Natural killer cell (primary cell): ENCODE data around the gene ADAMTSL5. TPM values are rescaled to one million over a fixed set of nuclear protein-coding genes. Genes with fewer than 3 reads are reported as not detected.

Source experiments
- ATAC-seq, 3 donors: fragments of 150-1000 bp in 2 of 3; fragments of 200-7000 bp in 1 of 3; cut with Tn5 transposase; 1 replicate in 1 of 3; 2 replicates in 2 of 3; pipeline ENCODE4 v1.10.0; 2021; ENCODE audit warnings: mild to moderate bottlenecking in 2 of 3, moderate library complexity in 2 of 3
- DNase-seq, 2 donors: peaks; one replicate each; pipeline versions ENCODE4 v3.0.0 to v3.0.0-alpha.2; 2013 to 2021; ENCODE audit warnings: mixed read lengths in 1 of 2
- H3K27ac ChIP-seq: one replicate; pipeline ENCODE4 v1.5.1; 2013; ENCODE audit warnings: mild to moderate bottlenecking, low read length
- H3K27me3 ChIP-seq: one replicate; pipeline ENCODE4 v1.6.1; 2013; ENCODE audit warnings: low read length; ENCODE audit not compliant: control insufficient read depth, insufficient read depth
- H3K36me3 ChIP-seq: one replicate; pipeline ENCODE4 v1.6.1; 2013; ENCODE audit warnings: low read length; ENCODE audit not compliant: control insufficient read depth, insufficient read depth
- H3K4me1 ChIP-seq: one replicate; pipeline ENCODE4 v1.6.1; 2013; ENCODE audit warnings: low read length; ENCODE audit not compliant: control insufficient read depth, insufficient read depth
- H3K4me3 ChIP-seq: one replicate; pipeline ENCODE4 v1.5.1; 2013; ENCODE audit warnings: low read length
- H3K9me3 ChIP-seq: one replicate; pipeline ENCODE4 v1.6.1; 2013; ENCODE audit warnings: low read length; ENCODE audit not compliant: control insufficient read depth, insufficient read depth
- H3K27ac Mint-ChIP-seq, 2 donors: one replicate each; pipeline ENCODE4 v1.8.0; 2022; ENCODE audit warnings: mild to moderate bottlenecking in 2 of 2, mixed read lengths in 2 of 2, moderate library complexity in 1 of 2
- H3K27me3 Mint-ChIP-seq, 2 donors: one replicate each; pipeline ENCODE4 v1.8.0; 2022; ENCODE audit warnings: low read depth in 2 of 2, mixed read lengths in 2 of 2
- H3K36me3 Mint-ChIP-seq: one replicate; pipeline ENCODE4 v1.8.0; 2022; ENCODE audit warnings: mixed read lengths
- H3K4me1 Mint-ChIP-seq, 2 donors: one replicate each; pipeline ENCODE4 v1.8.0; 2022; ENCODE audit warnings: mixed read lengths in 2 of 2
- H3K4me3 Mint-ChIP-seq: one replicate; pipeline ENCODE4 v1.8.0; 2022; ENCODE audit warnings: mild to moderate bottlenecking, moderate library complexity, mixed read lengths
- H3K9me3 Mint-ChIP-seq, 2 donors: one replicate each; pipeline ENCODE4 v1.8.0; 2022; ENCODE audit warnings: mixed read lengths in 2 of 2
- WGBS: methylation state at CpG from one replicate; pipeline ENCODE4 v1.1.7; 2013; ENCODE audit warnings: missing lambda C conversion rate; ENCODE audit not compliant: insufficient coverage; 5-methylcytosine and 5-hydroxymethylcytosine counted together
- intact Hi-C: fragments of 100-400 bp; cut with micrococcal nuclease; formaldehyde crosslinking; loops from one replicate; pipeline ENCODE4 v1.14.2; 2022
- total RNA-seq, 4 donors: library from RNA; stranded (reverse); fragments of 120-200 nt in 1 of 4; gene quantifications; one replicate each; pipeline versions ENCODE4 v1.2.3 to v1.2.4, GENCODE V29; 2013 to 2022
- TF ChIP-seq, protein P1 (sequence below): fragments of 200-600 bp; IDR thresholded peaks from one replicate; pipeline ENCODE4 v1.8.0; 2022; ENCODE audit warnings: antibody characterized with exemption

Gene ADAMTSL5
- total RNA-seq, 3 donors from 2014 or later (not counting 1 experiment from before 2014, with no cell fraction given) = 0.70 to 2.5 (median 1.0) TPM

DNA sequence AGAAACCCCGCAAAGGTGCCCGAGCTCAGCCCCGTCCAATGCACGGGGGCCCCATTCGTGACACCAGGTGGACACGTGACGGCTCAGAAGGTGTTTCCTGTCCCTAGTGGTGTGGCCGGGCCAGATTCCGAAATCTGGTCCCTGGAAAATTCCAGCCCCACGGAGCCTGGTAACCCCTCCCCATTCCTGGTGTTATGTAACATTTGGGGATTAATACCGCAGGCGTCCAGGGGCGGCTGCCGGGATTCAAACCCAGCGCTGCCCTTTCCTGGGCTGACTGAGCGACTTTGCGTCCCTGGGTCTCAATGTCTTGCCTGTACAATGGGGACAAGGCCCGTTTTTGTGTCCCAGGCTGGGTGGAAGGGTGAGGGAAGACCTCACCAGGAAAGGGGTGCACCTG, 10.0 kb upstream of the ADAMTSL5 start:
- Histone ChIP-seq H3K4me3 (no peak overlapping the region), H3K36me3 (no peaks in the 10 kb centered on the region), H3K27ac (no peak overlapping the region), H3K9me3 (no peaks in the 10 kb centered on the region), H3K27me3 (peaks cover 20% of the 10 kb centered on the region), H3K4me1 (no peaks in the 10 kb centered on the region)
- no peak for DNase-seq
- no peaks in the 10 kb centered on the region for H3K36me3 Mint-ChIP-seq
- H3K27me3 Mint-ChIP-seq = peaks cover 19 to 38% of the 10 kb centered on the region in 2 donors
- H3K9me3 Mint-ChIP-seq = no peaks in the 10 kb centered on the region
- H3K27ac Mint-ChIP-seq = no peak overlapping the region
- intact Hi-C loops = no loop called here
- no peak overlapping the region for H3K4me3 Mint-ChIP-seq
- no peak for ATAC-seq
- TF ChIP-seq, protein P1, sequence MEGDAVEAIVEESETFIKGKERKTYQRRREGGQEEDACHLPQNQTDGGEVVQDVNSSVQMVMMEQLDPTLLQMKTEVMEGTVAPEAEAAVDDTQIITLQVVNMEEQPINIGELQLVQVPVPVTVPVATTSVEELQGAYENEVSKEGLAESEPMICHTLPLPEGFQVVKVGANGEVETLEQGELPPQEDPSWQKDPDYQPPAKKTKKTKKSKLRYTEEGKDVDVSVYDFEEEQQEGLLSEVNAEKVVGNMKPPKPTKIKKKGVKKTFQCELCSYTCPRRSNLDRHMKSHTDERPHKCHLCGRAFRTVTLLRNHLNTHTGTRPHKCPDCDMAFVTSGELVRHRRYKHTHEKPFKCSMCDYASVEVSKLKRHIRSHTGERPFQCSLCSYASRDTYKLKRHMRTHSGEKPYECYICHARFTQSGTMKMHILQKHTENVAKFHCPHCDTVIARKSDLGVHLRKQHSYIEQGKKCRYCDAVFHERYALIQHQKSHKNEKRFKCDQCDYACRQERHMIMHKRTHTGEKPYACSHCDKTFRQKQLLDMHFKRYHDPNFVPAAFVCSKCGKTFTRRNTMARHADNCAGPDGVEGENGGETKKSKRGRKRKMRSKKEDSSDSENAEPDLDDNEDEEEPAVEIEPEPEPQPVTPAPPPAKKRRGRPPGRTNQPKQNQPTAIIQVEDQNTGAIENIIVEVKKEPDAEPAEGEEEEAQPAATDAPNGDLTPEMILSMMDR = no peak
- peaks cover 0 to 8% of the 10 kb centered on the region in 2 donors for H3K4me1 Mint-ChIP-seq
- 73% methylated on average over 18 of the region's 18 CpGs for WGBS

DNA sequence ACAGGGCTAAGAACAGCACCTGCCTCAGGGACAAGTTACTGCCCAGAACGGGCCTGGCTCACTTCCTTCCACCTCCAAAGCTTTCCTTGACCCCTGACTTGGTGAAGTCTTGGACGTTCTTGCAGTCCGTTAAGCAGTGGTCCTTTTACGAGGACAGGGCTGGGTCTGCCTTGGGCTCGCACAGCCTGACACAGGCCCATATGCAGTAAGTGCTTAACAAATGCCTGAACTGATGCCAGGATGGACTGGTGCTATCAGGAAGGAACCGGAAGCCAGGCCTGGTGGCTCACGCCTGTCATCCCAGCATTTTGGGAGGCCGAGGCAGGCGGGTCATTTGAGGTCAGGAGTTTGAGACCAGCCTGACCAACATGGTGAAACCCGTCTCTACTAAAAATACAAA, 9.2 kb upstream of the ADAMTSL5 start:
- no peaks in the 10 kb centered on the region for H3K9me3 Mint-ChIP-seq
- H3K27me3 Mint-ChIP-seq = peaks cover 19 to 33% of the 10 kb centered on the region in 2 donors
- Histone ChIP-seq H3K27ac (no peak overlapping the region), H3K36me3 (no peaks in the 10 kb centered on the region), H3K4me3 (no peak overlapping the region), H3K27me3 (peaks cover 20% of the 10 kb centered on the region), H3K4me1 (no peaks in the 10 kb centered on the region), H3K9me3 (no peaks in the 10 kb centered on the region)
- H3K4me1 Mint-ChIP-seq = peaks cover 0 to 8% of the 10 kb centered on the region in 2 donors
- 78% methylated on average over 9 of the region's 10 CpGs for WGBS
- TF ChIP-seq, protein P1 = no peak
- no peaks in the 10 kb centered on the region for H3K36me3 Mint-ChIP-seq
- ATAC-seq (no peak), DNase-seq (no peak)
- no peak overlapping the region for H3K27ac Mint-ChIP-seq
- intact Hi-C loops = no loop called here
- H3K4me3 Mint-ChIP-seq = no peak overlapping the region

DNA sequence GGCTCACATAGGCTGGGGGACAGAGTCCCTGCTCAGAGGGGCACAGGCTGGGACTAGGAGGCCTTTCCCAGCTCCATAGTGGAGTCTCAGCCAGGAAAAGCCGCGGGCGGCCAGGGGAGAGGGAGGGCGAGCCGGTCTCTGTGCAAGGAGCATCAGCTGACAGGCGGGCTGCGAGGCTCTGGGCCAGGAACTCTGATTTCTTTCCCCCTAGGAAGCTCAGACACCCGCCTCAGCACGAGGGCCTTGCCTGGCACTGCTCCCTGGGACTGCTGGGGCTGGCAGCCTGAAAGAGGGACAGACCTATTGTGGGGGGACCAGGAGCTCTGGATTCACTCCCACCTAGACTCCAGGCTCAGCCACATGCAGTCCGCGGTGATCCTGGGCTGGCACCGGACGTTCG, 8.8 kb upstream of the ADAMTSL5 start:
- H3K27me3 ChIP-seq = peaks cover 20% of the 10 kb centered on the region

More for the DNA sequence above, 8.8 kb upstream of the ADAMTSL5 start:
- no peaks in the 10 kb centered on the region for H3K9me3 ChIP-seq
- H3K36me3 ChIP-seq = no peaks in the 10 kb centered on the region
- peaks cover 0 to 8% of the 10 kb centered on the region in 2 donors for H3K4me1 Mint-ChIP-seq
- 79% methylated on average over 14 of the region's 14 CpGs for WGBS
- H3K4me1 ChIP-seq = no peaks in the 10 kb centered on the region
- H3K36me3 Mint-ChIP-seq = no peaks in the 10 kb centered on the region
- H3K27ac Mint-ChIP-seq = no peak overlapping the region
- peaks cover 19 to 30% of the 10 kb centered on the region in 2 donors for H3K27me3 Mint-ChIP-seq
- H3K4me3 Mint-ChIP-seq = no peak overlapping the region
- H3K9me3 Mint-ChIP-seq = no peaks in the 10 kb centered on the region
- no peak overlapping the region for H3K27ac ChIP-seq
- DNase-seq = no peak
- TF ChIP-seq, protein P1 = no peak
- intact Hi-C loops = no loop called here
- ATAC-seq = no peak
- H3K4me3 ChIP-seq = no peak overlapping the region
